ENCODE results near the gene AATK. TPM values are rescaled to one million over a fixed set of nuclear protein-coding genes. Genes with fewer than 3 reads are reported as not detected.

AATK gene
- total and polyA plus RNA-seq, 4 donors: 9.6 to 54.6 (median 23.7) TPM

DNA sequence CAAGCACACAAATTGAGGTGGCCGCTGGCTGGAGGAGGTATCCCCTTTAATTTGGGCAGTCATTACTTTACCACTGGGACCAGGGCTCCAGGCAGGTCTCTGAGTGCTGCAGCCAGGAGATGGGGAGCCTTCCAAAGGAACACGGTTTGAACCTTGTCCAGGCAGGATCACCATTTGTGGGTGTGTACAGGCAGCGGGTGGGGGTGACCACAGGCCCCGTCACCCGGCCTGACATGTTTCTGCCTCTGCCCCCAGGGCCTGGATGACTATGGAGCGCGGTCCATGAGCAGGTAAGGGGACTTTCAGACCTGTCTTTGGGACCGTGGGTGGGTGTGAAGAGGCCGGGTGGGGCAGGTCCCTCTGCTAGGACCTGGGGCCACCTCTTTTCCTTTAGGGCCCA lies 57.8 kb downstream of the AATK start:
- WGBS, 2 donors: 83 to 92% methylated on average over 9 of the region's 9 CpGs
- TF ChIP-seq, protein P1, sequence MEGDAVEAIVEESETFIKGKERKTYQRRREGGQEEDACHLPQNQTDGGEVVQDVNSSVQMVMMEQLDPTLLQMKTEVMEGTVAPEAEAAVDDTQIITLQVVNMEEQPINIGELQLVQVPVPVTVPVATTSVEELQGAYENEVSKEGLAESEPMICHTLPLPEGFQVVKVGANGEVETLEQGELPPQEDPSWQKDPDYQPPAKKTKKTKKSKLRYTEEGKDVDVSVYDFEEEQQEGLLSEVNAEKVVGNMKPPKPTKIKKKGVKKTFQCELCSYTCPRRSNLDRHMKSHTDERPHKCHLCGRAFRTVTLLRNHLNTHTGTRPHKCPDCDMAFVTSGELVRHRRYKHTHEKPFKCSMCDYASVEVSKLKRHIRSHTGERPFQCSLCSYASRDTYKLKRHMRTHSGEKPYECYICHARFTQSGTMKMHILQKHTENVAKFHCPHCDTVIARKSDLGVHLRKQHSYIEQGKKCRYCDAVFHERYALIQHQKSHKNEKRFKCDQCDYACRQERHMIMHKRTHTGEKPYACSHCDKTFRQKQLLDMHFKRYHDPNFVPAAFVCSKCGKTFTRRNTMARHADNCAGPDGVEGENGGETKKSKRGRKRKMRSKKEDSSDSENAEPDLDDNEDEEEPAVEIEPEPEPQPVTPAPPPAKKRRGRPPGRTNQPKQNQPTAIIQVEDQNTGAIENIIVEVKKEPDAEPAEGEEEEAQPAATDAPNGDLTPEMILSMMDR (IDR thresholded peaks at IDR 0.05; ENCODE audit: control extremely low read depth, extremely low read depth): no peak
- DNase-seq: no peak
- H3K27ac ChIP-seq (ENCODE audit: low read depth in 1 of 2, low read length in 1 of 2): no peak overlapping the region
- no peak overlapping the region for H3K9ac ChIP-seq (ENCODE audit: insufficient read depth in 1 of 2, low read length in 2 of 2)
- no peak for ATAC-seq (ENCODE audit: insufficient read depth, low FRiP score)
- peaks cover 0 to 74% (median under 1%) of the 10 kb centered on the region in 4 donors for H3K36me3 ChIP-seq (ENCODE audit: control insufficient read depth in 4 of 4, insufficient read depth in 4 of 4, low read length in 4 of 4)
- H3K9me3 ChIP-seq (ENCODE audit: control insufficient read depth in 4 of 4, insufficient read depth in 3 of 4, low read length in 3 of 4): no peaks in the 10 kb centered on the region
- no peak overlapping the region for H3K4me3 ChIP-seq
- no peaks in the 10 kb centered on the region for H3K27me3 ChIP-seq (ENCODE audit: control insufficient read depth in 3 of 3, insufficient read depth in 3 of 3, low read length in 2 of 3)
- no peaks in the 10 kb centered on the region for H3K4me1 ChIP-seq (ENCODE audit: control insufficient read depth in 5 of 5, insufficient read depth in 5 of 5, low read length in 5 of 5)

GRCh38 chr17:81106716-81107115 lies 59.3 kb downstream of the AATK start:
- no peaks in the 10 kb centered on the region for H3K27me3 ChIP-seq (ENCODE audit: control insufficient read depth in 3 of 3, insufficient read depth in 3 of 3, low read length in 2 of 3)
- H3K4me3 ChIP-seq: no peak overlapping the region
- no peak overlapping the region for H3K27ac ChIP-seq (ENCODE audit: low read depth in 1 of 2, low read length in 1 of 2)
- H3K9me3 ChIP-seq (ENCODE audit: control insufficient read depth in 4 of 4, insufficient read depth in 3 of 4, low read length in 3 of 4): no peaks in the 10 kb centered on the region
- WGBS, 2 donors: 94 to 97% methylated on average over 19 to 24 of the region's 24 CpGs
- TF ChIP-seq, protein P1 (IDR thresholded peaks at IDR 0.05; ENCODE audit: control extremely low read depth, extremely low read depth): no peak
- peaks cover 0 to 77% (median under 1%) of the 10 kb centered on the region in 4 donors for H3K36me3 ChIP-seq (ENCODE audit: control insufficient read depth in 4 of 4, insufficient read depth in 4 of 4, low read length in 4 of 4)
- no peak for ATAC-seq (ENCODE audit: insufficient read depth, low FRiP score)
- no peaks in the 10 kb centered on the region for H3K4me1 ChIP-seq (ENCODE audit: control insufficient read depth in 5 of 5, insufficient read depth in 5 of 5, low read length in 5 of 5)
- DNase-seq: no peak
- H3K9ac ChIP-seq (ENCODE audit: insufficient read depth in 1 of 2, low read length in 2 of 2): no peak overlapping the region

- no peaks in the 10 kb centered on the region for H3K4me1 ChIP-seq (ENCODE audit: control insufficient read depth in 5 of 5, insufficient read depth in 5 of 5, low read length in 5 of 5)
- H3K27ac ChIP-seq (ENCODE audit: low read depth in 1 of 2, low read length in 1 of 2): no peak overlapping the region
- 92% methylated on average over 20 of the region's 20 CpGs for WGBS, 2 donors
- peaks cover 0 to 72% (median 1%) of the 10 kb centered on the region in 4 donors for H3K36me3 ChIP-seq (ENCODE audit: control insufficient read depth in 4 of 4, insufficient read depth in 4 of 4, low read length in 4 of 4)
- no peak for DNase-seq
- TF ChIP-seq, protein P1 (IDR thresholded peaks at IDR 0.05; ENCODE audit: control extremely low read depth, extremely low read depth): no peak
- H3K27me3 ChIP-seq (ENCODE audit: control insufficient read depth in 3 of 3, insufficient read depth in 3 of 3, low read length in 2 of 3): no peaks in the 10 kb centered on the region
- no peaks in the 10 kb centered on the region for H3K9me3 ChIP-seq (ENCODE audit: control insufficient read depth in 4 of 4, insufficient read depth in 3 of 4, low read length in 3 of 4)
- no peak overlapping the region for H3K4me3 ChIP-seq
- no peak for ATAC-seq (ENCODE audit: insufficient read depth, low FRiP score)
- no peak overlapping the region for H3K9ac ChIP-seq (ENCODE audit: insufficient read depth in 1 of 2, low read length in 2 of 2)
These were observed 62.6 kb downstream of the AATK start for GRCh38 chr17:81103379-81103778.

GRCh38 chr17:81102869-81103268 lies 63.2 kb downstream of the AATK start:
- H3K27me3 ChIP-seq (ENCODE audit: control insufficient read depth in 3 of 3, insufficient read depth in 3 of 3, low read length in 2 of 3): no peaks in the 10 kb centered on the region
- H3K9me3 ChIP-seq (ENCODE audit: control insufficient read depth in 4 of 4, insufficient read depth in 3 of 4, low read length in 3 of 4): no peaks in the 10 kb centered on the region
- H3K9ac ChIP-seq (ENCODE audit: insufficient read depth in 1 of 2, low read length in 2 of 2): no peak overlapping the region
- H3K4me3 ChIP-seq: no peak overlapping the region
- no peak overlapping the region for H3K27ac ChIP-seq (ENCODE audit: low read depth in 1 of 2, low read length in 1 of 2)
- peaks cover 0 to 72% (median 1%) of the 10 kb centered on the region in 4 donors for H3K36me3 ChIP-seq (ENCODE audit: control insufficient read depth in 4 of 4, insufficient read depth in 4 of 4, low read length in 4 of 4)
- 93 to 96% methylated on average over 17 of the region's 17 CpGs for WGBS, 2 donors
- TF ChIP-seq, protein P1 (IDR thresholded peaks at IDR 0.05; ENCODE audit: control extremely low read depth, extremely low read depth): no peak
- ATAC-seq (ENCODE audit: insufficient read depth, low FRiP score) (no peak), DNase-seq (no peak)
- no peaks in the 10 kb centered on the region for H3K4me1 ChIP-seq (ENCODE audit: control insufficient read depth in 5 of 5, insufficient read depth in 5 of 5, low read length in 5 of 5)
